Caco-2 (cell line): ENCODE measurements around the gene UNK. TPM values are rescaled to one million over a fixed set of nuclear protein-coding genes. Genes with fewer than 3 reads are reported as not detected.
A peak's percentile ranks its signal among the peaks of the same experiment; 100 is the strongest.

Experiments used
- BruUV-seq: library from RNA; stranded (reverse); fragments of 400-500 nt; replicated peaks from 2 replicates; lab custom pipeline; 2021; lab: Mats Ljungman, UMichigan
- CTCF ChIA-PET: fragments of 300-600 bp; sonication (Branson Sonifier 250); formaldehyde crosslinking; loops from one replicate; lab custom pipeline; 2022; ENCODE audit warnings: antibody characterized with exemption; lab: Charles Lee
- POLR2A ChIA-PET: fragments of 300-600 bp; sonication (Branson Sonifier 250); formaldehyde crosslinking; loops from one replicate; lab custom pipeline; 2022; ENCODE audit warnings: antibody characterized with exemption; lab: Charles Lee
- DNase-seq, 2 experiments: peaks; one replicate each; pipeline versions ENCODE4 v3.0.0 to v3.0.0-alpha.2; 2020 to 2022
- H3K27me3 ChIP-seq: replicated peaks from 2 replicates; pipeline ENCODE4 v1.6.0; 2011; ENCODE audit warnings: low read length; ENCODE audit not compliant: control insufficient read depth, insufficient read depth
- H3K36me3 ChIP-seq: 2 replicates; pipeline ENCODE4 v1.5.1; 2011; ENCODE audit warnings: low read length; ENCODE audit not compliant: control insufficient read depth, insufficient read depth
- H3K4me1 ChIP-seq: fragments of 250-450 bp; sonication (Bioruptor Pico); 2 replicates; pipeline ENCODE4 v1.5.1; 2020; ENCODE audit warnings: mild to moderate bottlenecking
- H3K4me3 ChIP-seq: 2 replicates; pipeline ENCODE4 v1.5.1; 2011; ENCODE audit warnings: low read depth, mild to moderate bottlenecking, control low read depth, low read length
- H3K9me3 ChIP-seq: fragments of 250-450 bp; sonication (Bioruptor Pico); 2 replicates; pipeline ENCODE4 v1.5.1; 2020; ENCODE audit warnings: mild to moderate bottlenecking, moderate library complexity
- H3K27ac Mint-ChIP-seq: one replicate; pipeline ENCODE4 v1.8.0; 2022; ENCODE audit warnings: mixed read lengths; ENCODE audit not compliant: unreplicated experiment
- H3K27me3 Mint-ChIP-seq: one replicate; pipeline ENCODE4 v1.8.0; 2022; ENCODE audit warnings: mixed read lengths; ENCODE audit not compliant: insufficient read depth, unreplicated experiment
- H3K36me3 Mint-ChIP-seq: one replicate; pipeline ENCODE4 v1.8.0; 2022; ENCODE audit warnings: mild to moderate bottlenecking, mixed read lengths; ENCODE audit not compliant: insufficient read depth, unreplicated experiment
- H3K4me1 Mint-ChIP-seq: one replicate; pipeline ENCODE4 v1.8.0; 2022; ENCODE audit warnings: low read depth, mixed read lengths; ENCODE audit not compliant: unreplicated experiment
- H3K4me3 Mint-ChIP-seq: one replicate; pipeline ENCODE4 v1.8.0; 2022; ENCODE audit warnings: mild to moderate bottlenecking, moderate library complexity, mixed read lengths; ENCODE audit not compliant: unreplicated experiment
- H3K9me3 Mint-ChIP-seq: one replicate; pipeline ENCODE4 v1.8.0; 2022; ENCODE audit warnings: mixed read lengths; ENCODE audit not compliant: unreplicated experiment
- intact Hi-C: fragments of 100-400 bp; cut with micrococcal nuclease; formaldehyde crosslinking; loops from one replicate; pipeline ENCODE4 v1.10.0; 2022; ENCODE audit not compliant: unreplicated experiment
- total RNA-seq: library from RNA; stranded (reverse); gene quantifications from 2 replicates; pipeline ENCODE4 v1.2.3, GENCODE V29; 2022
- TF ChIP-seq, protein P1 (sequence below), 2 experiments: fragments of 200-600 bp in 1 of 2; IDR thresholded peaks; 1 replicate in 1 of 2; 2 replicates in 1 of 2; pipeline versions ENCODE4 v1.5.1 to v1.8.0; 2011 to 2022; ENCODE audit warnings: antibody characterized with exemption in 1 of 2, control low read depth in 1 of 2, inconsistent platforms in 1 of 2, low read depth in 1 of 2, low read length in 1 of 2, mild to moderate bottlenecking in 1 of 2, moderate library complexity in 1 of 2; ENCODE audit not compliant: insufficient read depth in 1 of 2, severe bottlenecking in 1 of 2, unreplicated experiment in 1 of 2

Gene UNK
- total RNA-seq, 1 experiment from 2014 or later, result 33.3 TPM

DNA sequence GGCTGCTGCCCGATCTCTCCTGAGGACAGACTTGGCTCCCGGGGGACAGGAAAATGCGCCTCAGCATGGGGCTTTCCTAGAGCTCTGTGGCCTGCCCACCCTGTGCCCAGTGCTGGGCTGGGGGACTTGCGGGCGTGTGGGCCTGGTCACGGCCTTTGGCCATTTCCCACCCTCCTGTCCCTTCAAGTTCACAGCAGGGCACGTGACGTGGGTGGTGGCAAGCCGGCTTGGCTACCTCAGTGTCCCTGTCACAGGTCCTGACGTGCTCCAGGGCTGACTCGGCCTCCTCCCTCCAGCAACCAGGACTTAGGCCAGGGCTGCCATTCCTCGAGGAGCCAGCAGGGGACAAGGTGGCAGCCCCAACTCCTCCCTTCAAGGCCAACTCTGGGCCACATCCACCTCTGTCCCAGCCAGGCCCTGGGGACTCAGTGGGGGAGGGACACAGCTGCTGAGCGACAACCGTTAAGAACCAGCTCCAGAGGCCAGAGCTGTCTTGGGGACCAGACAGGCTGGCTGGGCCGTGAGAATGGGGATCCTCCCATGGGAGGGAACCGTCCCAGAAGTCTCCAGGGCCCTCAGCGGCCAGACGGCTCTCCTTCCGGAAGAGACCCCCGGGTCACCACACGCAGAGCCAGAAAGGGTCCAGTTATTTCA lies 60.6 kb downstream of the UNK start:
- Histone ChIP-seq H3K4me1 (peaks cover 41% of the 10 kb centered on the region), H3K27me3 (no peaks in the 10 kb centered on the region), H3K4me3 (no peak overlapping the region), H3K36me3 (peaks cover 8% of the 10 kb centered on the region), H3K9me3 (no peaks in the 10 kb centered on the region)
- Mint-ChIP-seq H3K4me3 (no peak overlapping the region), H3K27me3 (no peaks in the 10 kb centered on the region), H3K27ac (peak overlapping the region; percentile 93), H3K36me3 (peaks cover 27% of the 10 kb centered on the region), H3K4me1 (peaks cover 26% of the 10 kb centered on the region), H3K9me3 (no peaks in the 10 kb centered on the region)
- CTCF ChIA-PET, result interaction anchor here (0.5 to 2.8 kb wide), 7 partner anchors 10 to 166 kb away, joined by 3 to 34 read pairs (median 4); partner anchors contain the start of gene WBP2
- POLR2A ChIA-PET, result interaction anchor here (2.5 to 3.7 kb wide), 2 partner anchors 10 to 65 kb away, joined by 15 to 30 read pairs; partner anchors contain the start of gene WBP2
- DNase-seq, result peak; percentile 85 to 89
- intact Hi-C loops, result no loop called here
- BruUV-seq, result no TSS peak
- TF ChIP-seq, protein P1, sequence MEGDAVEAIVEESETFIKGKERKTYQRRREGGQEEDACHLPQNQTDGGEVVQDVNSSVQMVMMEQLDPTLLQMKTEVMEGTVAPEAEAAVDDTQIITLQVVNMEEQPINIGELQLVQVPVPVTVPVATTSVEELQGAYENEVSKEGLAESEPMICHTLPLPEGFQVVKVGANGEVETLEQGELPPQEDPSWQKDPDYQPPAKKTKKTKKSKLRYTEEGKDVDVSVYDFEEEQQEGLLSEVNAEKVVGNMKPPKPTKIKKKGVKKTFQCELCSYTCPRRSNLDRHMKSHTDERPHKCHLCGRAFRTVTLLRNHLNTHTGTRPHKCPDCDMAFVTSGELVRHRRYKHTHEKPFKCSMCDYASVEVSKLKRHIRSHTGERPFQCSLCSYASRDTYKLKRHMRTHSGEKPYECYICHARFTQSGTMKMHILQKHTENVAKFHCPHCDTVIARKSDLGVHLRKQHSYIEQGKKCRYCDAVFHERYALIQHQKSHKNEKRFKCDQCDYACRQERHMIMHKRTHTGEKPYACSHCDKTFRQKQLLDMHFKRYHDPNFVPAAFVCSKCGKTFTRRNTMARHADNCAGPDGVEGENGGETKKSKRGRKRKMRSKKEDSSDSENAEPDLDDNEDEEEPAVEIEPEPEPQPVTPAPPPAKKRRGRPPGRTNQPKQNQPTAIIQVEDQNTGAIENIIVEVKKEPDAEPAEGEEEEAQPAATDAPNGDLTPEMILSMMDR (IDR thresholded peaks at IDR 0.05; ENCODE audit: insufficient read depth in 1 of 2, low read depth in 1 of 2, low read length in 1 of 2, severe bottlenecking in 1 of 2, unreplicated experiment in 1 of 2), result peak; percentile 72 to 86

DNA sequence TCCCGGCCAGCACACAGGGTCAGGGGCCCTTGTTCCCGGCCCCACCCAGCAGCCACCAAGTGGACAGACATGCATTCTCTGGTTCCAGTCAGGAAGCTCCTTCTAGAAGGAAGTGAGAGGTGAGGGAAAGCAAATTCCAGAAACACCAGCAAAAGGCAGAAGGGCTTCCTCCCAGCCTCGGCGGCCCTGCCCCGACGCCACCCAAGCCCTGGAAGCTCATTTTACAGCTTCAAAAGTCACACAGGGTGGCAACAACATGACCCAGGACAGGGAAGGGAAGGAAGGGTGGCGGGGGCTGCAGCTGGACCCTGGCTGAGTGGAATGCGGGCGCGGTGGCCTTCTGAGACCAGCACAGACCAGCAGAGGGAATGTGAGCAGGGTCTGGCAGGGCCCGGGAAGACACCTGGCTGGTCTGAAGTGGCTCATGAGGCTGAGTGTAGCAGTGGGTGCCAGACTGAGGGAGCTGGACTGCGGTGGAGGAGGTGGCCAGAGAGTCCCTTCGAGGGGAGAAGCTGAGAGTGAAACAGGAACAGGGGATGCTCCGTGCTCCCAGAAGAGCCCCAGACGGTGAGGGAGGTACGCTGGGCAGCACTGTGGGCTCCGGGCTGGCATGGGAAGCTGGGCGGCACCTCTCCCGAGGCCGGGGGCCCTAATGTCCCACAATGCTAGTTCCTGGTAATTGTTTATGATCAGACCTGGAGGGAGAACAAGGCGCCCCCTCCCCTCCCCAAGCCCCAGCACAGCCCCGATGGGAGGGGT lies 61.5 kb downstream of the UNK start:
- Mint-ChIP-seq H3K4me1 (peaks cover 26% of the 10 kb centered on the region), H3K9me3 (no peaks in the 10 kb centered on the region), H3K27ac (peak overlapping the region; percentile 93), H3K36me3 (peaks cover 36% of the 10 kb centered on the region), H3K4me3 (peak overlapping the region; percentile 54), H3K27me3 (no peaks in the 10 kb centered on the region)
- no peak overlapping the region for H3K4me3 ChIP-seq
- DNase-seq, result peak; percentile 60 to 75
- H3K4me1 ChIP-seq, result peaks cover 41% of the 10 kb centered on the region
- no peaks in the 10 kb centered on the region for H3K9me3 ChIP-seq
- intact Hi-C loops, result loop anchor here (1.0 kb wide), 1 partner anchor 9 kb away; the partner anchor contains the start of gene WBP2
- H3K27me3 ChIP-seq, result no peaks in the 10 kb centered on the region
- TSS peak; percentile 70 for BruUV-seq
- CTCF ChIA-PET, result interaction anchor here (0.5 to 2.8 kb wide), 8 partner anchors 9 to 135 kb away, joined by 3 to 34 read pairs (median 4); partner anchors contain the start of gene WBP2
- TF ChIP-seq, protein P1 (IDR thresholded peaks at IDR 0.05; ENCODE audit: insufficient read depth in 1 of 2, low read depth in 1 of 2, low read length in 1 of 2, severe bottlenecking in 1 of 2, unreplicated experiment in 1 of 2), result peak in 1 of 2 experiments; percentile 23
- peaks cover 8% of the 10 kb centered on the region for H3K36me3 ChIP-seq
- POLR2A ChIA-PET, result interaction anchor here (0.5 to 3.7 kb wide), 3 partner anchors 9 to 77 kb away, joined by 4 to 30 read pairs (median 15); partner anchors contain the start of gene WBP2
